Brain microvascular endothelial cell (primary cell): Measurements from ENCODE around the gene PHF19.

ENCODE experiments used
- DNase-seq: peaks from one replicate; pipeline ENCODE4 v3.0.0-alpha.2; 2020
- H3K27ac ChIP-seq: fragments of 250-450 bp; sonication (Bioruptor Pico); 2 replicates; pipeline ENCODE4 v1.5.1; 2020; ENCODE audit warnings: mild to moderate bottlenecking, moderate library complexity
- H3K27me3 ChIP-seq: fragments of 250-450 bp; sonication (Bioruptor Pico); replicated peaks from 2 replicates; pipeline ENCODE4 v1.5.1; 2020; ENCODE audit warnings: mild to moderate bottlenecking
- H3K36me3 ChIP-seq: fragments of 250-450 bp; sonication (Bioruptor Pico); replicated peaks from 2 replicates; pipeline ENCODE4 v1.5.1; 2020; ENCODE audit warnings: mild to moderate bottlenecking
- H3K4me3 ChIP-seq: 2 replicates; pipeline ENCODE4 v1.5.1; 2011; ENCODE audit warnings: low read depth, mild to moderate bottlenecking, control low read depth, low read length, moderate library complexity
- CTCF ChIP-seq: IDR thresholded peaks from 2 replicates; pipeline ENCODE4 v1.5.1; 2011; ENCODE audit warnings: low read depth, mild to moderate bottlenecking, moderate library complexity, low read length, control low read depth, inconsistent platforms; ENCODE audit errors: missing control alignments
- in situ Hi-C: cut with HindIII; loops from 2 replicates; pipeline ENCODE4 v1.10.0; 2017; ENCODE audit warnings: low sequenced_read_pairs, low pct_ligation_motif_present

PHF19 gene

GRCh38 chr9:120846906-120847305, 30.1 kb downstream of the PHF19 start:
- in situ Hi-C loops = no loop called here
- H3K4me3 ChIP-seq = no peak overlapping the region
- TF ChIP-seq CTCF = no peak
- H3K27ac ChIP-seq = no peak overlapping the region
- H3K27me3 ChIP-seq = no peaks in the 10 kb centered on the region
- DNase-seq = no peak
- no peaks in the 10 kb centered on the region for H3K36me3 ChIP-seq

GRCh38 chr9:120846251-120846889, 30.6 kb downstream of the PHF19 start:
- in situ Hi-C loops = no loop called here
- Histone ChIP-seq H3K27me3 (no peaks in the 10 kb centered on the region), H3K27ac (no peak overlapping the region), H3K36me3 (no peaks in the 10 kb centered on the region), H3K4me3 (no peak overlapping the region)
- no peak for TF ChIP-seq CTCF
- no peak for DNase-seq

DNA sequence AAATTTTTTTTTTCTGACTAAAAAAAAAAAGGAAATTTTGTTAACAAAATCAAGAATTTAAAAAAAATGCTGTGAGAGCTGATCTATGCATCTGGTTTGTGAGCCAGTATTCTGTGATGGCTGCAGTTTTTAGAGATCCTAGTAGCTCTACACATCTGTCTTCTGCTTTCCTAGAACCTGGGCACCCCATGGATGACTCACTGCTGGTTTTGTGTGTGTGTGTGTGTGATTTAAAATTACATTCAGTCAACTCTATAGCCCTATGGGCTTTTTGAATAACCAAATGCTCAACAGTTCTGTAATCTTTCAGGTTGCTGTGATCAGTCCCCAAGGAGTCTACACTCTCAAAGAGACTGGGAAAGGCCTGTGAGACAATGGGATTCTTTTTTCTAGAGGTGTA, 31.7 kb downstream of the PHF19 start:
- Histone ChIP-seq H3K27me3 (no peaks in the 10 kb centered on the region), H3K36me3 (peaks cover 6% of the 10 kb centered on the region), H3K27ac (no peak overlapping the region), H3K4me3 (no peak overlapping the region)
- no peak for DNase-seq
- TF ChIP-seq CTCF = no peak
- in situ Hi-C loops = no loop called here

GRCh38 chr9:120842685-120843485, 34.1 kb downstream of the PHF19 start, which contains the start of gene PSMD5:
Gene PSMD5 (minus strand): TSS chr9:120842922. CDS start chr9:120842909, 13 bp downstream.
- in situ Hi-C loops = no loop called here
- peak within 1 kb of the TSS; percentile 75 for H3K27ac ChIP-seq
- no peaks in the 10 kb centered on the region for H3K27me3 ChIP-seq
- peak within 1 kb of the TSS; percentile 96 for H3K4me3 ChIP-seq
- peak; percentile 100 for DNase-seq
- no peak for TF ChIP-seq CTCF
- peaks cover 6% of the 10 kb centered on the region for H3K36me3 ChIP-seq

DNA sequence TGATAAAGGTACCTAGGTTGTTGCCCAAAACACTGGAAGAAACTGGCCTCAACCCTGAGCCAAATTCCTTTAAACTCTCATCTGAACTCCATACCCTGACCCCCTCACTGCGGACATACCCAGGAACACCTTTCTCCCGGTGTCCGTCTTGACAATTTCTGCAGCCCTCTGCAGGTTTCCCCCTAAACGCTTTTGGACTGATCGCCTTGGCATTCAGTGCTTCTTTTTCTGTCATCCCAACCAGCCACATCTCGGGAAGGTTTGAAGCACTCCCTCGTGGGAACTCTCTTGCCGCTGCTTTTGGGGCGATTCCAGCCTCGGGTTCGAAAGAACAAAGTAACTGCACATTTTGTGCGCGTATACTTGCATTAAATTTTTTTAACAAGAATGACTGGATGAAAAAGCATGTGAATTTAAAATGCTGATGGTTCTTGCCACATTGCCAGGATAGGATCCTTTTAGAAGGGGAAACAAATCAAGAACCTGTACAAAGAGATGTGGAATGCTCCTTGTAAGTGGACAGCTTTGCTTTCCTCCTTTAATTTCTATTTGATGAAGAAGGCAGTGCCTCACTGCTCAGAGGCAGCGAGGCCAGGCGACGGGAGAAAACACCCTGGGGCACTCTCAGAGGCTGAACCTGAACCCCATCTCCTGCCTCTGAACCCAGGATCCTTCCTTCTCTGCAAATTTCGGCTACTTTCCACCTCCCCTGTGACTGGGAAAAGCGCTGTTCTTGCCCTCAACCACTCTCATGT, 34.9 kb downstream of the PHF19 start:
- no peaks in the 10 kb centered on the region for H3K27me3 ChIP-seq
- in situ Hi-C loops = no loop called here
- H3K4me3 ChIP-seq = peak overlapping the region; percentile 96
- peak overlapping the region; percentile 75 for H3K27ac ChIP-seq
- TF ChIP-seq CTCF = no peak
- peaks cover 6% of the 10 kb centered on the region for H3K36me3 ChIP-seq
- no peak for DNase-seq
